HG03175 (cell line): ENCODE measurements around the gene INPP5E.
"Not testable (repeated sequence)": the region's sequence is repeated elsewhere in the genome, so short reads cannot be mapped to it uniquely, and the experiment has no call there.

ENCODE experiments used
- ATAC-seq: cut with Tn5 transposase; IDR thresholded peaks from one replicate; pipeline ENCODE4 v1.9.1; 2021; ENCODE audit warnings: mild to moderate bottlenecking, moderate library complexity; ENCODE audit not compliant: unreplicated experiment

The INPP5E gene

GRCh38 chr9:136431782-136432350 is 7.8 kb downstream of the INPP5E start:
- no peak for ATAC-seq

GRCh38 chr9:136430588-136431234 is 8.9 kb downstream of the INPP5E start:
- no peak for ATAC-seq

- ATAC-seq = no peak
Measured at GRCh38 chr9:136429683-136430491, 9.8 kb downstream of the INPP5E start.

GRCh38 chr9:136429075-136429628 is 10.5 kb downstream of the INPP5E start:
- no peak for ATAC-seq

GRCh38 chr9:136426787-136427186 is 12.9 kb downstream of the INPP5E start:
- no peak for ATAC-seq

- not testable (repeated sequence) for ATAC-seq
Measured at GRCh38 chr9:136425367-136425766, 14.3 kb downstream of the INPP5E start.

GRCh38 chr9:136424750-136425362 is 14.8 kb downstream of the INPP5E start:
- no peak for ATAC-seq

GRCh38 chr9:136423432-136424146 is 16.1 kb downstream of the INPP5E start:
- ATAC-seq = no peak

- ATAC-seq = no peak
Measured at GRCh38 chr9:136422876-136423275, 16.8 kb downstream of the INPP5E start.

GRCh38 chr9:136421791-136422190 is 17.9 kb downstream of the INPP5E start:
- ATAC-seq = no peak

- no peak for ATAC-seq
Measured at GRCh38 chr9:136419092-136419420, 20.6 kb downstream of the INPP5E start.

GRCh38 chr9:136418182-136419091 is 21.2 kb downstream of the INPP5E start:
- no peak for ATAC-seq

- no peak for ATAC-seq
Measured at GRCh38 chr9:136416914-136417313, 22.7 kb downstream of the INPP5E start.

GRCh38 chr9:136416427-136416826 is 23.2 kb downstream of the INPP5E start:
- ATAC-seq = no peak

GRCh38 chr9:136412962-136413361 is 26.7 kb downstream of the INPP5E start:
- ATAC-seq = no peak

GRCh38 chr9:136411378-136411777 is 28.3 kb downstream of the INPP5E start:
- no peak for ATAC-seq

- ATAC-seq = peak; percentile 91
Measured at GRCh38 chr9:136410500-136411287, 29.0 kb downstream of the INPP5E start, which contains the start of the genes ENTR1 and PMPCA. ENTR1 (minus strand) TSS chr9:136410614; CDS start chr9:136410397, 217 bp downstream. PMPCA (plus strand) TSS chr9:136410658; CDS start chr9:136410669, 11 bp downstream.

GRCh38 chr9:136409557-136410455 is 29.8 kb downstream of the INPP5E start:
- peak; percentile 20 for ATAC-seq
